A549 treated with AZD9567 at 1 μM for 4 hours (cell line): ENCODE data around the gene HRH2. TPM values are rescaled to one million over a fixed set of nuclear protein-coding genes. Genes with fewer than 3 reads are reported as not detected.

Experiments
- total RNA-seq: library from RNA; stranded (reverse); fragments of 200-300 nt; extraction: Qiagen RNA extraction; gene quantifications from 5 replicates; pipeline ENCODE4 v1.2.3, GENCODE V29; 2022; ENCODE audit not compliant: insufficient read depth

HRH2 gene, protein sequence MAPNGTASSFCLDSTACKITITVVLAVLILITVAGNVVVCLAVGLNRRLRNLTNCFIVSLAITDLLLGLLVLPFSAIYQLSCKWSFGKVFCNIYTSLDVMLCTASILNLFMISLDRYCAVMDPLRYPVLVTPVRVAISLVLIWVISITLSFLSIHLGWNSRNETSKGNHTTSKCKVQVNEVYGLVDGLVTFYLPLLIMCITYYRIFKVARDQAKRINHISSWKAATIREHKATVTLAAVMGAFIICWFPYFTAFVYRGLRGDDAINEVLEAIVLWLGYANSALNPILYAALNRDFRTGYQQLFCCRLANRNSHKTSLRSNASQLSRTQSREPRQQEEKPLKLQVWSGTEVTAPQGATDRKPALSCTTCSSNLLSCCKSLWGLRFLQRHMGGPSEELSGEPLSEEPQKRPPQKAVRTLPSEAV
- 0.38 to 0.44 TPM (median 0.40 TPM) in 4 of 5 replicates, not detected in the other for total RNA-seq

DNA sequence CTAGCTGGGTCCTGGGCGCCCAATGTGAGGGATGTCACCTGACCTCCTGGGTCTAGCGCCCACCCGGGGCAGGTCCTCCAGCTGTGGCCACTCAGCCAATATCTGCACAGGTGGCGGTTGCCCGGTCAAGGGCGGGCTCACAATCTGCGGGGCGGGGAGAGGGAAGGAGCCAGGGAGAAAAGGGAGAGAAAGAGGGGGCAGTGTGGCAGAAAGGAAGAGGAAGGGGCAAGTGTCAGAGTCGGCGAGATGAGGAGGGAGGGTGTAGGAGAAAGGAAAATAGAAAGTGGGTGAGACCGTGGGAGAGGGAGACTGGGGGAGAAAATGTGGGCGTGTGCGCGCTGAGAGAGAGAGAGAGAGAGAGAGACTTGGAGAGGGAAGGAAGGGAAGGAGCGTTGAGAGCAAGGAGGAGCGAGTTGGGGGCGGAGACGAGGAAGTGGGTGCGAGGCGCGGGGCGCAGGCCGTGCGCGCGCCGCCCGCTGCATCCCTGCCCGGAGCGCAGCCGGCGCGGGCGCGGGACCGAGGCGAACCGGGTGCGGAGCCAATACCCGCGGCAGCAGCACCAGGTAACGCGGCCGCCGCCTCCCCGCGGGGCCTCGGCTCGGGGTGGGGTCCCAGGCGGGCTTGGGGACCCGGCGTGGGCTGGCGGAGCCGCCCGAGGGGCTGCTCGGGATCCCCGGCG lies at the start of gene HRH2:
Gene HRH2, plus strand, starts transcription at position 479 of the 679 bp plus-strand sequence. CDS start 25,163 bp downstream, outside the sequence.

Other genes with a start within 250 kb of the HRH2 start
- gene DRD1, start 213.9 kb upstream of the HRH2 start, total RNA-seq: 0.08 to 0.14 TPM (median 0.10 TPM) in 4 of 5 replicates, not detected in the other
- gene SFXN1, start 179.5 kb upstream of the HRH2 start, total RNA-seq: 85.4 to 110 TPM (median 87.4 TPM) in 5 replicates
- 118 to 174 TPM (median 135 TPM) in 5 replicates for gene CPLX2, start 213.5 kb downstream of the HRH2 start, total RNA-seq